ENCODE data around the gene KCNQ1OT1. TPM values are rescaled to one million over a fixed set of nuclear protein-coding genes. Genes with fewer than 3 reads are reported as not detected.

Gene KCNQ1OT1
- total RNA-seq, 1 experiment from 2014 or later, result 1.2 TPM

- no peak overlapping the region for H3K4ac ChIP-seq (ENCODE audit: low read depth, low read length)
- H3K9ac ChIP-seq (ENCODE audit: extremely low read depth, insufficient read length, low read length), result no peak overlapping the region
- H3K4me3 Mint-ChIP-seq, result no peak overlapping the region
- H3K27ac ChIP-seq (ENCODE audit: insufficient read length, low read depth, low read length), result no peak overlapping the region
- no peaks in the 10 kb centered on the region for H3K79me1 ChIP-seq (ENCODE audit: insufficient read depth, low read depth, low read length, poor library complexity, severe bottlenecking)
- H3K23me2 ChIP-seq (ENCODE audit: insufficient read length, low read depth, low read length, poor library complexity, severe bottlenecking), result no peaks in the 10 kb centered on the region
- H2BK120ac ChIP-seq (ENCODE audit: low read depth, low read length, poor library complexity, severe bottlenecking), result no peak overlapping the region
- H4K5ac ChIP-seq (ENCODE audit: insufficient read length, low read depth, low read length), result no peak overlapping the region
- no peak overlapping the region for H2BK15ac ChIP-seq (ENCODE audit: low read depth, low read length)
- no peaks in the 10 kb centered on the region for H3K27me3 ChIP-seq (ENCODE audit: insufficient read depth, low read length)
- H3K56ac ChIP-seq (ENCODE audit: insufficient read length, low read depth, low read length), result no peak overlapping the region
- no peak overlapping the region for H4K91ac ChIP-seq (ENCODE audit: insufficient read length, low read depth, low read length)
- no peak overlapping the region for H2BK5ac ChIP-seq (ENCODE audit: insufficient read length, low read length)
- H3K4me2 ChIP-seq (ENCODE audit: insufficient read depth, insufficient read length, low read length), result no peak overlapping the region
- H3K9me3 Mint-ChIP-seq, result no peaks in the 10 kb centered on the region
- H4K20me1 ChIP-seq (ENCODE audit: control insufficient read depth, insufficient read depth, insufficient read length), result no peaks in the 10 kb centered on the region
- DNase-seq, result no peak
- peaks cover 0 to 2% (median 0%) of the 10 kb centered on the region in 3 experiments; a peak in 1 of 7 replicates for H3K36me3 Mint-ChIP-seq (ENCODE audit: insufficient read depth in 1 of 3, low read depth in 3 of 3)
- no peak overlapping the region for H3K23ac ChIP-seq (ENCODE audit: insufficient read length, low read depth, low read length)
- H3K79me2 ChIP-seq (ENCODE audit: insufficient read depth, low read length), result no peaks in the 10 kb centered on the region; the same call in 1 of the 2 replicates
- peaks cover 27 to 47% of the 10 kb centered on the region in 2 experiments for H3K4me1 Mint-ChIP-seq
- H4K8ac ChIP-seq (replicated peaks; ENCODE audit: insufficient read length, low read depth, low read length), result no peak overlapping the region
- H3K27ac Mint-ChIP-seq, result no peak overlapping the region
- peaks cover 5% of the 10 kb centered on the region; the same call in 1 of the 2 replicates for H3K4me1 ChIP-seq (ENCODE audit: insufficient read depth, low read length)
- no CpG with 5 or more reads among the region's 2 CpGs for WGBS (ENCODE audit: extremely low coverage, insufficient read length, low lambda C conversion rate)
- peaks cover 5% of the 10 kb centered on the region for H3K27me3 Mint-ChIP-seq (ENCODE audit: low read depth)
- no peak overlapping the region for H3T11ph ChIP-seq (ENCODE audit: low read length)
- TF ChIP-seq CTCF (conservative IDR thresholded peaks at IDR 0.05), result no peak
- no peaks in the 10 kb centered on the region for H3K9me3 ChIP-seq (ENCODE audit: control insufficient read depth, low read depth, low read length)
- H2BK20ac ChIP-seq (ENCODE audit: low read depth, low read length, poor library complexity, severe bottlenecking), result no peak overlapping the region
- H2AFZ ChIP-seq (ENCODE audit: low read length), result no peak overlapping the region
- no peak overlapping the region for H2AK5ac ChIP-seq (ENCODE audit: insufficient read length, low read length)
- H3K18ac ChIP-seq (ENCODE audit: insufficient read length, low read depth, low read length), result no peak overlapping the region
- no peak overlapping the region for H3K14ac ChIP-seq (ENCODE audit: insufficient read depth, low read length)
- H2BK12ac ChIP-seq (ENCODE audit: insufficient read length, low read depth, low read length), result no peak overlapping the region
Measured at GRCh38 chr11:2679011-2679676, 20.6 kb downstream of the KCNQ1OT1 start.
